Activated CD8-positive, alpha-beta T cell treated with anti-CD3 and anti-CD28 coated beads, Interleukin-2, amount 10 ng/mL, durations not matched to agents 7 days and 5 days (primary cell): ENCODE results near the gene TAF11L14. TPM values are rescaled to one million over a fixed set of nuclear protein-coding genes. Genes with fewer than 3 reads are reported as not detected.
"Not testable (repeated sequence)": the region's sequence is repeated elsewhere in the genome, so short reads cannot be mapped to it uniquely, and the experiment has no call there.

ENCODE experiments used
- ATAC-seq: fragments of 150-1000 bp; cut with Tn5 transposase; one replicate; pipeline ENCODE4 v1.10.0; 2021; ENCODE audit warnings: moderate library complexity
- CTCF ChIA-PET: fragments of 350-600 bp; sonication (Branson Sonifier 250); formaldehyde crosslinking; loops from one replicate; lab custom pipeline; 2021; ENCODE audit warnings: antibody characterized with exemption; lab: Charles Lee
- POLR2A ChIA-PET: fragments of 350-600 bp; sonication (Branson Sonifier 250); formaldehyde crosslinking; loops from one replicate; lab custom pipeline; 2021; ENCODE audit warnings: antibody characterized with exemption; lab: Charles Lee
- DNase-seq: peaks from one replicate; pipeline ENCODE4 v3.0.0-alpha.2; 2020
- H3K27ac Mint-ChIP-seq: one replicate; pipeline ENCODE4 v1.8.0; 2021; ENCODE audit warnings: mild to moderate bottlenecking, mixed read lengths
- H3K27me3 Mint-ChIP-seq: one replicate; pipeline ENCODE4 v1.8.0; 2021; ENCODE audit warnings: low read depth, mixed read lengths
- H3K36me3 Mint-ChIP-seq: one replicate; pipeline ENCODE4 v1.8.0; 2021; ENCODE audit warnings: low read depth, mixed read lengths
- H3K4me1 Mint-ChIP-seq: one replicate; pipeline ENCODE4 v1.8.0; 2021; ENCODE audit warnings: low read depth, mixed read lengths
- H3K4me3 Mint-ChIP-seq: one replicate; pipeline ENCODE4 v1.8.0; 2021; ENCODE audit warnings: mild to moderate bottlenecking, mixed read lengths
- H3K9me3 Mint-ChIP-seq: one replicate; pipeline ENCODE4 v1.8.0; 2022; ENCODE audit warnings: mixed read lengths; ENCODE audit not compliant: insufficient read depth
- total RNA-seq, 2 experiments: library from RNA; stranded (reverse); gene quantifications; one replicate each; pipeline ENCODE4 v1.2.3, GENCODE V29; 2021

The TAF11L14 gene
- total RNA-seq, 2 experiments from 2014 or later = not detected

DNA sequence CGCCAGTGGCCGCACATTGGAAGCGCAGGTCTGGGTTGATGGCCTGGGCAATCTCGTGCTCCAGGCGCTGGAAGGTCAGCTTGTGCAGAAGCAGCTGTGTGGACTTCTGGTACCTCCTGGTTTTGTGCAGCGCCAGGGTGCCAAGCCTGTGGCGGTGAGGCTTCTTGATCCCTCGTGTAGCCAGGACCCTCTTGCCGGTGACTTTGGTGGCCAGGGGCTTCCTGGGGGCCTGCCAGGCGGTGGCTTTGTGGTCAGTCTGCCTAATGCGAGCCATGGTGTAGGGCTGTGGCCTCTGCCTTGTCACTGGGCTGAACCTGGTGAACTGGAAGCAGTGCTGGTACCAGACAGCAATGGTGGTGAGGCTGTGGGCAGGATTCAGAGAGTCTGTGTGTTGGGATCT, 8.6 kb upstream of the TAF11L14 start:
- POLR2A ChIA-PET = no interaction called here
- no peak overlapping the region for H3K4me3 Mint-ChIP-seq
- no peaks in the 10 kb centered on the region for H3K36me3 Mint-ChIP-seq
- H3K27ac Mint-ChIP-seq = no peak overlapping the region
- no peak for DNase-seq
- no peaks in the 10 kb centered on the region for H3K4me1 Mint-ChIP-seq
- ATAC-seq = no peak
- no peaks in the 10 kb centered on the region for H3K27me3 Mint-ChIP-seq
- H3K9me3 Mint-ChIP-seq = peaks cover 4% of the 10 kb centered on the region
- CTCF ChIA-PET = no interaction called here

DNA sequence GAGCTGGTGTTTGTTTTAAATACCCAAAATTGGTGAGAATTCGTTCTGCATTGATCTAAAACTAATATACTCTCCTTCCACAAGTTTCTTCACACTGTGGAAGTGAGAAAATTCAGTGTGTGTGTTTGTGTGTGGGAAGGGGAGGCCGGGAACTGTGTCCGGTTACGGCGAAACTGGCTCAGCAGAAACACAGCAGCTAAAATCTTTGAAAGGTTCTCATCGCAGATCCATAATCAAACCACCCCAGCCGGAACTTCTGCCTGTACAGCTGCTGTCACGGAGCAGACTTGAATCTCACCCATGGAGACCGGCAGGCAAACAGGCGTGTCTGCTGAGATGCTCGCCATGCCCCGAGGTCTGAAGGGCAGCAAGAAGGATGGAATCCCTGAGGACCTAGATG, 2.5 kb upstream of the TAF11L14 start, which contains the start of gene TAF11L13:
Gene TAF11L13 (plus strand): TSS at position 301 of the 400 bp plus-strand sequence.
- H3K4me3 Mint-ChIP-seq, H3K27me3 Mint-ChIP-seq, CTCF ChIA-PET, H3K27ac Mint-ChIP-seq, DNase-seq, H3K36me3 Mint-ChIP-seq, H3K9me3 Mint-ChIP-seq, ATAC-seq, POLR2A ChIA-PET, H3K4me1 Mint-ChIP-seq: not testable (repeated sequence)

DNA sequence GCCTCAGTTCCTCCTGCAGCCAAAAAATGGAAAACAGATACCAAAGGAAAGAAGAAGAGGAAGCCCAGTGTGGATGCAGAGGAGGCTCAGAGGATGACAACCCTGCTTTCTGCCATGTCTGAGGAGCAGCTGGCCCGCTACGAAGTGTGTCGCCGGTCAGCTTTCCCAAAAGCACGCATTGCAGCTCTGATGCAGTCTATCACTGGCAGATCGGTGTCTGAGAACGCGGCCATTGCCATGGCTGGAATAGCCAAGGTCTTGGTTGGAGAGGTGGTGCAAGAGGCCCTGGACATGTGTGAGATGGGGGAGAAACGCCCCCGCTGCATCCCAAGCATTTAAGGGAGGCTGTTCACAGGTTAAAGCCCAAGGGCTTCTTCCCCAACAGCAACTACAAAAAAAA, 15.0 kb downstream of the TAF11L14 start:
- H3K27ac Mint-ChIP-seq, H3K27me3 Mint-ChIP-seq, H3K36me3 Mint-ChIP-seq, POLR2A ChIA-PET, H3K4me1 Mint-ChIP-seq, CTCF ChIA-PET, ATAC-seq, DNase-seq, H3K4me3 Mint-ChIP-seq: not testable (repeated sequence)
- peaks cover 11% of the 10 kb centered on the region for H3K9me3 Mint-ChIP-seq

DNA sequence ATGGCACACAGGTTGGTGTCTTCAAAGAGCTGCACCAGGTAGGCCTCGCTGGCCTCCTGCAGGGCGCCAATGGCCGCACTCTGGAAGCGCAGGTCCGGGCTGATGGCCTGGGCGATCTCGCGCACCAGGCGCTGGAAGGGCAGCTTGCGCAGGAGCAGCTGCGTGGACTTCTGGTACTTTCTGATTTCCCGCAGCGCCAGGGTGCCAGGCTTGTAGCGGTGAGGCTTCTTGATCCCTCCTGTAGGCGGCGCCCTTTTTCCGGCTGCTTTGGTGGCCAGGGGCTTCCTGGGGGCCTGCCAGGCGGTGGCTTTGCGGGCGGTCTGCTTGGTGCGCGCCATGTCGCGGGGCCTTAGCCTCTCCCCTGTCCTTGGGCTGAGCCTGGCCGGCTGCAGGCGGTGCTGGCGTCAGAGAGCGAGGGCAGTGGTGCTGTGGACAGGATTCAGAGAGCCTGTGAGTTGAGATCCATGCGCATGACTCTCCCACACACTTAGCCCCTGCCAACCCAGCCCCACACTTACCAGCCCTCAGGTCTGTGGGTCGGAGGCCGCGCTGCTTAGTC, 21.0 kb downstream of the TAF11L14 start:
- H3K36me3 Mint-ChIP-seq, POLR2A ChIA-PET, ATAC-seq, H3K4me1 Mint-ChIP-seq, DNase-seq, H3K27ac Mint-ChIP-seq, H3K4me3 Mint-ChIP-seq, H3K27me3 Mint-ChIP-seq, CTCF ChIA-PET: not testable (repeated sequence)
- peaks cover 21% of the 10 kb centered on the region for H3K9me3 Mint-ChIP-seq

DNA sequence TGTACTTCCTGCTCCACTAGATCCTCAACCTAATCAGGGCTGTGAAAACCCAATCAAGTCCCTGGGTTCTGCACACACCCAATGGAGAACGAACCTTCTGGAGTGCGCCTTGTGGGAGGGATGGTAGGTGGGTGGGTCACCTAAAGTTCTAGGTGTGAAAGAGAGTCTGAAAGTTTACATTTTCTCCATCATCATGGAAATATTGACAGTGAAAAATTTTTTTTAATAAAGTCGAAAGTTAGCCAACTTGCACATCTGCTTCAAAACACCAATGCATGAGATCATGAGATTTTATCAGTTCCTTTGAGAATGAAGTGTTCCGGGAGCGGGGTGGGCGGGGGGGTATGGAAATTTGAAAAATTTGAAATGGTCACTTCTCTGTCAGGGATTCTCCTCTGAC, 21.7 kb downstream of the TAF11L14 start:
- H3K9me3 Mint-ChIP-seq = peaks cover 24% of the 10 kb centered on the region
- CTCF ChIA-PET = no interaction called here

DNA sequence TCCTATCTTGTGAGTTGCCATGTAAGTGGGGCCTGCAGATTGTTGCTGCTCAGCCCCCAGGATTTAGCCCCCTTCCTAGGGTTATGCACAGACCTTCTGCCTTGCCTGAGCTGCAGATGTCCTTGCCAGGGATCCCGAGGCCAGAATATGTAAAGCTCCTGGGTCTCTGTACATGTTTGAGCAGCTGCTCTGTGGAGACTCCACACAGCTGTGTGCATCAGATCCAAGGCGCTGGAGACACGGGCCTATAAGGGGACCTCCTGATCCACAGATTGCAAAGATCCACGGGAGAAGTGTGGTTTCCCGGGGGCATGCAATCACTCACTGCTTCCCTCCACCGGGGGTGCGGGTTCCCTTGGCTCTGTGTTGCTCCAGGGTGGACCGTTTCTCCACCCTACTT, 28.9 kb downstream of the TAF11L14 start:
- DNase-seq (no peak), ATAC-seq (no peak)
- H3K27ac Mint-ChIP-seq = no peak overlapping the region
- H3K4me3 Mint-ChIP-seq = no peak overlapping the region
- H3K4me1 Mint-ChIP-seq = no peaks in the 10 kb centered on the region
- peaks cover 16% of the 10 kb centered on the region for H3K9me3 Mint-ChIP-seq
- H3K27me3 Mint-ChIP-seq = no peaks in the 10 kb centered on the region
- H3K36me3 Mint-ChIP-seq = no peaks in the 10 kb centered on the region
- CTCF ChIA-PET = no interaction called here
- POLR2A ChIA-PET = no interaction called here

More for the DNA sequence above, 21.7 kb downstream of the TAF11L14 start:
- no peak for ATAC-seq
- no peak overlapping the region for H3K4me3 Mint-ChIP-seq
- H3K4me1 Mint-ChIP-seq = no peaks in the 10 kb centered on the region
- POLR2A ChIA-PET = no interaction called here
- H3K27me3 Mint-ChIP-seq = no peaks in the 10 kb centered on the region
- DNase-seq = no peak
- H3K36me3 Mint-ChIP-seq = no peaks in the 10 kb centered on the region
- H3K27ac Mint-ChIP-seq = no peak overlapping the region

DNA sequence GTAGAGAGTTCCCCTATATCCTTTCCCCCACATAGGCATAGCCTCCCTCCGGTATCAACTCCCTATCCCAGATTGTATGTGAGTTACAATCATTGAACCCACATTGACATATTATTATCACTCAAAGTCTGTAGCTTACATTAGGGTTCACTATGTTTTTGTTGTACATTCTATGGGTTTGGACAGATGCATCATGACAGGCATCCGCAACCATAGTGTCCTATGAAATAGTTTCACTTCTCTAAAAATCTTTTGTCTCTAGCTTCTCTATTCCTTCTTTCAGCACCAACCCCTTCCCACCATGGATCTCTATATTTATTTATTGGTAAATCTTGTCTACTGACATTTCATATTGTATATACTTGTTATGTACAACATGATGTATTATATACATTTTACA, 31.6 kb downstream of the TAF11L14 start:
- H3K4me3 Mint-ChIP-seq = no peak overlapping the region
- no peak overlapping the region for H3K27ac Mint-ChIP-seq
- ATAC-seq (no peak), DNase-seq (no peak)
- H3K27me3 Mint-ChIP-seq = no peaks in the 10 kb centered on the region
- H3K9me3 Mint-ChIP-seq = peaks cover 8% of the 10 kb centered on the region
- no peaks in the 10 kb centered on the region for H3K36me3 Mint-ChIP-seq
- ChIA-PET CTCF (no interaction called here), POLR2A (no interaction called here)
- no peaks in the 10 kb centered on the region for H3K4me1 Mint-ChIP-seq

DNA sequence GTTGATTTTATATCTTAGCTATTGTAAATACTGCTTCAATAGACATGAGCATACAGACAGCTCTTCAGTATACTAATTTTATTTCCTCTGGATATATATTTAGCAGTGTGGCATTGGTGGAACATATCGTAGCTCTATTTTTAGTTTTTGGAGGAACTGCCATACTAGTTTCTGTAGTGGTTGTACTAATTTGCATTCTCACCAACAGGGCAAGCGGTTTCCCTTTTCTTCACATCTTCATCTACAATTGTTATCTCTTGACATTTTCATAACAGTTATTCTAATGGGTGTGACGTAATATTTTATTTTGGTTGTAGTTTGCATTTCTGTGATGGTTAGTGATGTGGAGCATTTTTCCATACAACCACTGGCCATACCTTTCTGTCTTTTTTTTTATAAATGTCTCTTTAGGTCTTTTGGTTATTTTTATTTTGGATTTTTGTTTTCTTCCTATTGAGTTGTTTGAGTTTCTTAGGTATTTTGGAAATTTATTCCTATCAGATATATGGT, 32.5 kb downstream of the TAF11L14 start:
- H3K36me3 Mint-ChIP-seq = no peaks in the 10 kb centered on the region
- H3K4me1 Mint-ChIP-seq = no peaks in the 10 kb centered on the region
- no peak overlapping the region for H3K27ac Mint-ChIP-seq
- ChIA-PET POLR2A (no interaction called here), CTCF (no interaction called here)
- DNase-seq = no peak
- no peak for ATAC-seq
- H3K9me3 Mint-ChIP-seq = peaks cover 13% of the 10 kb centered on the region
- no peak overlapping the region for H3K4me3 Mint-ChIP-seq
- H3K27me3 Mint-ChIP-seq = no peaks in the 10 kb centered on the region

DNA sequence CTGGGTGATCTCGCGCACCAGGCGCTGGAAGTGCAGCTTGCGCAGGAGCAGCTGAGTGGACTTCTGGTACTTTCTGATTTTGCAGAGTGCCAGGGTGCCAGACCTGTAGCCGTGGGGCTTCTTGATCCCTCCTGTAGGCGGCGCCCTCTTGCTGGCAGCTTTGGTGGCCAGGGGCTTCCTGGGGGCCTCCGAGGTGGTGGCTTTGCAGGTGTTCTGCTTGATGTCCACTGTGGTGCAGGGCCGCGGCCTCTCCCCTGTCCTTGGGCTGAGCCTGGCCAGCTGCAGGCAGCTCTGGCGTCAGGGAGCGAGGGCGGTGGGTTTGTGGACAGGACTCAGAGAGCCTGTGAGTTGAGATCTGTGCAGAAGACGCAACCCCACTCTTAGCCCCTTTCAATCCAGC, 36.1 kb downstream of the TAF11L14 start:
- DNase-seq (no peak), ATAC-seq (no peak)
- H3K36me3 Mint-ChIP-seq = no peaks in the 10 kb centered on the region
- no peaks in the 10 kb centered on the region for H3K27me3 Mint-ChIP-seq
- H3K27ac Mint-ChIP-seq = no peak overlapping the region
- no peaks in the 10 kb centered on the region for H3K4me1 Mint-ChIP-seq
- H3K9me3 Mint-ChIP-seq = peaks cover 12% of the 10 kb centered on the region
- ChIA-PET CTCF (no interaction called here), POLR2A (no interaction called here)
- no peak overlapping the region for H3K4me3 Mint-ChIP-seq

DNA sequence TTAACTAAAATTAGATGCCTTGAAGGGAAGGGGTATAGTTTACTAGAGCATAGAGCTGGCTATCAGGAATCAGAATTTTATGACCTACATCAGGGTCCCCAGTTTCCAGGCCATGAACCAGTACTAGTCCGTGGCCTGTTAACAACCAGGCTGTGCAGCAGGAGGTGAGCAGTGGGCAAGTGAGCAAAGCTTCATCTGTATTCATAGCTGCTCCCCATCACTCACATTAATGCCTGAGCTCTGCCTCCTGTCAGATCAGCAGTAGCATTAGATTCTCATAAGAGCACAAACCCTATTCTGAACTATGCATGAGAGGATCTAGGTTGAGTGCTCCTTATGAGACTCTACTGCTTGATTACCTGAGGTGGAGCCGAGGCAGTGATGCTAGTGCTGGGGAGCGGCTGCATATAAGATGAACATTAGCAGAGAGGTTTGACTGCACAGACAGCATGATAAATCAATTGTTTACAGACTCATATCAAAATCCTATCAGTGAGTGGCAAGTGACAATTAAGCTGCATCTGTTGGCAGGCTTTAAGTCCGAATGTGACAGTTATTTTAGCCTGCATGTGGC, 44.6 kb downstream of the TAF11L14 start:
- ChIA-PET CTCF (no interaction called here), POLR2A (no interaction called here)
- H3K4me1 Mint-ChIP-seq = no peaks in the 10 kb centered on the region
- no peak overlapping the region for H3K27ac Mint-ChIP-seq
- H3K27me3 Mint-ChIP-seq = no peaks in the 10 kb centered on the region
- no peak for DNase-seq
- no peak overlapping the region for H3K4me3 Mint-ChIP-seq
- H3K36me3 Mint-ChIP-seq = no peaks in the 10 kb centered on the region
- H3K9me3 Mint-ChIP-seq = peaks cover 15% of the 10 kb centered on the region
- no peak for ATAC-seq

DNA sequence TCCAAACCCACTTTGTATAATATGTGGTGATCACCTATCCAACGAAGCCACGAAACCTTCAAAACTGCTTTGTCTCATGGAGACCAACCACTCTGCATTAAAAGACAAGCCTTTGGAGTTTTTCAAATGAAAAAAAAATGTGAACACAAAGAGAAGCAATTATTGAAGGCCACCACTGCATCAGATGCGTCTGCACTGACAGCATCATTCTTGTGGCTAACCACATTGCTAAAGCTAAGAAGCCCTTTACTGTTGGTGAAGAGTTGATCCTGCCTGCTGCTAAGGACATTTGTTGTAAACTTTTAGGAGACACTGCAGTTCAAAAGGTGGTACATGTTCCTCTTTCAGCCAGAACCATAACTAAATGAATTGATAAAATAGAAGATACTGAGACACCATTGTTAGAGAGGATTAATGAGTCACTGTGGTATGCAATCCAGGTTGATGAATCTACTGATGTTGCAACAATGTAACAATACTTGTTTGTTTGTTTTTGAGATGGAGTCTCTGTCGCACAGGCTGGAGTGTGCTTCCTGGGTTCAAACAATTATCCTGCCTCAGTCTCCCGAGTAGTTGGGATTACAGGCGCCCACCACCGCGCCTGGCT, 45.4 kb downstream of the TAF11L14 start:
- peaks cover 15% of the 10 kb centered on the region for H3K9me3 Mint-ChIP-seq
- ChIA-PET POLR2A (no interaction called here), CTCF (no interaction called here)
- H3K4me3 Mint-ChIP-seq = no peak overlapping the region
- DNase-seq = no peak
- H3K27me3 Mint-ChIP-seq = no peaks in the 10 kb centered on the region
- ATAC-seq = no peak
- H3K27ac Mint-ChIP-seq = no peak overlapping the region
- H3K4me1 Mint-ChIP-seq = no peaks in the 10 kb centered on the region
- H3K36me3 Mint-ChIP-seq = no peaks in the 10 kb centered on the region

DNA sequence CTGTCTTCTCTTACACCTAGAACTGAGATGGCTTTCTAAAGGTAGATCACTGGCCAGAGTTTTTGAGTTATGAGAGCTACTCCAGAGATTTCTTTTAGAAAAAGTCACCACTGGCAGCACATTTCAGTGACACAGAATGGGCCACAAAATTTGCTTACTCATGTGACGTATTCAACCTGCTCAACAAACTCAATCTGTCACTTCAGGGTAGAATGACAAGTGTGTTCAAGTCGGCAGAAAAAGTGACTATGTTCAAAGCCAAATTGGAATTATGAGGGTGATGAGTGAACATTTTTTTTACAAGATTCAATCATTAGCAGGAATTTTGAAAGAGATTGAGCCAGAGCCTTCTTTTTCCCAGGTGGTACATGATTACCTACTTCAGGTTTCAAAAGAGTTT, 46.5 kb downstream of the TAF11L14 start:
- no peaks in the 10 kb centered on the region for H3K27me3 Mint-ChIP-seq
- no peaks in the 10 kb centered on the region for H3K4me1 Mint-ChIP-seq
- POLR2A ChIA-PET = no interaction called here
- no peaks in the 10 kb centered on the region for H3K36me3 Mint-ChIP-seq
- H3K4me3 Mint-ChIP-seq = no peak overlapping the region
- DNase-seq (no peak), ATAC-seq (no peak)
- CTCF ChIA-PET = no interaction called here
- H3K27ac Mint-ChIP-seq = no peak overlapping the region
- H3K9me3 Mint-ChIP-seq = peaks cover 15% of the 10 kb centered on the region
